Measurements from ENCODE around the gene ALG5. TPM values are rescaled to one million over a fixed set of nuclear protein-coding genes. Genes with fewer than 3 reads are reported as not detected.

Gene ALG5, protein sequence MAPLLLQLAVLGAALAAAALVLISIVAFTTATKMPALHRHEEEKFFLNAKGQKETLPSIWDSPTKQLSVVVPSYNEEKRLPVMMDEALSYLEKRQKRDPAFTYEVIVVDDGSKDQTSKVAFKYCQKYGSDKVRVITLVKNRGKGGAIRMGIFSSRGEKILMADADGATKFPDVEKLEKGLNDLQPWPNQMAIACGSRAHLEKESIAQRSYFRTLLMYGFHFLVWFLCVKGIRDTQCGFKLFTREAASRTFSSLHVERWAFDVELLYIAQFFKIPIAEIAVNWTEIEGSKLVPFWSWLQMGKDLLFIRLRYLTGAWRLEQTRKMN
- total RNA-seq: 39.8 TPM

GRCh38 chr13:36999054-36999714, at the start of gene ALG5:
ALG5 (minus strand) TSS chr13:36999340; CDS start chr13:36999300, 40 bp downstream.

DNA sequence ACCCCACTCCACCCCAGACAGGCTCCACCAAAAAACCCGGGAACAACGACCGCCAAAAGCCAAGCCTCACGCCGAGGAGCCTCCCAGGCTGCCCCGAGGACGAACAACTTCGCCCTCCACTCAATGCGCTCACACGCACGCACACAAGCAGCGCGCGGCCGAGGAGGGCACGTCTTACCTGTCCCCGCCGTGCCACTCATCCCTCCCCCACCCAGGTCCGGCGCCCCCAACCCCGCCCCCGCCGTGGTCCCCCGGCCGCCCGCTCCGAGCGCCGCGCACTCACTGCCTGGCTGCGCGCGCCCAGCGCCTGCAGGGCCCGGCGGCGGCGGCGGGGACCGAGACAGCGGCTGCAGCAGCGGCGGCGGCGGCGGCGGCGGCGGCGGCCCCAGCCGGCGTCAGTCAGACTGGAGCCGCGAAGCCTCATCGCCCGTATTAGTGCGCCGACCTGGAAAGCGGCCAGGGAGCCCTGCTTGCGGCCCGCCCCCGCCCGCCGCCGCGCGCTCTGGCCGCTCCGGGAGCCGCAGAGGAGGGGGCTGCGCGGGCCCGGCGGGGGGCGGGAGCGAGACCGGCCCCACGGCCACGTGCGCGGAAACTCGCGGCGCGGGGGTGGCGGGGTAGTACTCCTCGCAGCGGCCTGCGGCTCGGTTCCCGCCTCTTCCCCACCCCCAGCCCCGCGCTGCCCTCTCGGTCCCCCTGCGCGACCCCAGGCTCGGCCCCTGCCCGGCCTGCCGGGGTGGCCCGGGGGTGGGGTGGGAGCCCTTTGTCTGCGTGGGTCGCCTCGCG, 79.1 kb downstream of the ALG5 start, which contains the start of gene SMAD9:
TSS of gene SMAD9 (minus strand) at position 406 of the 783 bp plus-strand sequence. CDS start 40,549 bp downstream, outside the sequence.

Other genes with a start within 250 kb of the ALG5 start
- 6.1 TPM for gene RFXAP, start 180.1 kb downstream of the ALG5 start, total RNA-seq
- 32.3 TPM for gene SMAD9, start 79.1 kb downstream of the ALG5 start, total RNA-seq
- gene EXOSC8, start 1.4 kb upstream of the ALG5 start, total RNA-seq: 34.5 TPM
- gene SUPT20H, start 60.3 kb upstream of the ALG5 start, total RNA-seq: 74.3 TPM
- not detected for gene CSNK1A1L, start 106.3 kb upstream of the ALG5 start, total RNA-seq